Measurements from ENCODE around the gene GRIN2C. TPM values are rescaled to one million over a fixed set of nuclear protein-coding genes. Genes with fewer than 3 reads are reported as not detected.
"Not testable (repeated sequence)": the region's sequence is repeated elsewhere in the genome, so short reads cannot be mapped to it uniquely, and the experiment has no call there.

Gene GRIN2C
- 1.1 TPM in 1 of 2 replicates, not detected in the other for total RNA-seq

DNA sequence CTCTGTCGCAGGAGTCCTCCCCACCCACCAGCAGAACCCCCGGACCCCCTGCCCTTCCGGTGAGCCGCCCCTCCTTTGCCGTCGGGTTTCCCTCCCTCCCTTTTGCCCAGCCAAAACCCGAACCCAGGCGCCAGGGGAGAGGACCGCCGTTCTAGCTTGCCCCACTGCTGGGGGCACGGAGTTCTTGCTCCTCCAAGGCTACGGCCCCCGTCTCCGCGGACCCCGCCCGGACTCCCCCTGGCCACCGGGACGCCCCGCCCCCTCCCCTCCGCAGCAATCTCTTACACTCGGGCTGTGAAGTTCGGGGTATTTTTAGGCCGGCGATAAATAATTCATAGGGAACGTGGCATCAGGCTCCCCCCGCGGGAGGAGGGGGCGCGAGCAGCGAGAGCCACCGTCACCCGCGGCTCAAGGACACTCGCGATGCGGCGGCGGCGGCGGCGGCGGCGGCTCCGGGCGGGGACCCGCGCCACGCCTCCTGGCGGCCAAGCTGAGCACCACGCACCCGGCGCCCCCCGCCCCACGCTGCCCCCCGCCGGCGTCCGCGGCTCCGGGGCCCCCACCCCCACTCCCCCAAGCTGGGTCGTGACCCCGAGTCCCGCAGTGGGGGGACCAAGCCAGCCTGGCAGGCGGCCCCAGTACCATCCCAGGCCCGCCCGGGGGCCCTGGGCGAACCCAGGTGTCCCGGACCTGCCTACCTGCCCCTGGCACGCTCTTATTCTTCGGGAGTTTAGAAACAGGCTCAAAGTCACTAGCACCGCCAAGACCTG, at the start of gene GRIN2C:
Gene GRIN2C, minus strand, starts transcription at position 427 of the 770 bp plus-strand sequence. CDS start 4,793 bp downstream, outside the sequence.
- no peak for DNase-seq (ENCODE audit: extremely low read depth, low read depth, low spot score)

DNA sequence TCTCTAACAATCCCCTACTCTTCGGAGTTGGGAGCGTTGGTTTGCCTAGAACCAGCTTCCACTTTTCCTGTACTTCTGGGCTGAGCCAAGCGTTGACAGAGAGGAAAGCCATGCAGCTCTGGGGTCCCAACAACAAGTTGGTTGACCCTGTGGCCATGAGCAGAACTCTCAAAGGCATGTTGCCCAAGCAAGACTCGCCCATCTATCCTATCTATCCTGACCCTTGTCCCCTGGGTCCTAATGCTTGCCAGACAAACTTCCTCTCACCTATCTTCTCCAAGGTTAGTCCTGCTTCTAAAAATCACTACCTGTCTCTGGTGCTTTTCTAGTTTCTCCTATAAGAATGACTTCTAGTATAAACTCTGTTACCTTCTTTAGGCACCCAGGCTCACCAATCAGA, 49.4 kb upstream of the GRIN2C start:
- not testable (repeated sequence) for DNase-seq (ENCODE audit: extremely low read depth, low read depth, low spot score)

DNA sequence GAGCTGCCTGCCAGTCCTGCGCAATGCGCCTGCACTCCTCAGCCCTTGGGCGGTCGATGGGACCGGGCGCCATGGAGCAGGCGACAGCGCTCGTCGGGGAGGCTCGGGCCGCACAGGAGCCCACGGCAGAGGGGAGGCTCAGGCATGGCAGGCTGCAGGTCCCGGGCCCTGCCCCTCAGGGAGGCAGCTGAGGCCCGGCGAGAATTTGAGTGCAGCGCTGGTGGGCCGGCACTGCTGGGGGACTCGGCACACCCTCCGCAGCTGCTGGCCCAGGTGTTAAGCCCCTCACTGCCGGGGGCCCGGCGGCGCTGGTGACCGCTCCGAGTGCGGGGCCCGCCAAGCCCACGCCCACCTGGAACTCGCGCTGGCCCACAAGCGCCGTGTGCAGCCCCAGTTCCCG, 47.3 kb upstream of the GRIN2C start:
- DNase-seq (ENCODE audit: extremely low read depth, low read depth, low spot score): no peak

DNA sequence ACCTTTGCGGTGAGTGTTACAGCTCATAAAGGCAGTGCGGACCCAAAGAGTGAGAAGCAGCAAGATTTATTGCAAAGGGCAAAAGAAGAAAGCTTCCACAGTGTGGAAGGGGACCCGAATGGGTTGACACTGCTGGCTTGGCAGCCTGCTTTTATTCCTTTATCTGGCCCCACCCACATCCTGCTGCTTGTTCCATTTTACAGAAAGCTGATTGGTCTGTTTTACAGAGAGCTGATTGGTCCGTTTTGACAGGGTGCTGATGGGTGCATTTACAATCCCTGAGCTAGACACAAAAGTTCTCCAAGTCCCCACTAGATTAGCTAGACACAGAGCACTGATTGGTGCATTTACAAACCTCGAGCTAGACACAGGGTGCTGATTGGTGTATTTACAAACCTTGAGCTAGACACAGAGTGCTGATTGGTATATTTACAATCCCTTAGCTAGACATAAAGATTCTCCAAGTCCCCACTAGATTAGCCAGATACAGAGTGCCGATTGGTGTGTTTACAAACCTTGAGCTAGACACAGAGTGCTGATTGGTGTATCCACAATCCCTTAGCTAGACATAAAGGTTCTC, 46.6 kb upstream of the GRIN2C start:
- DNase-seq (ENCODE audit: extremely low read depth, low read depth, low spot score): not testable (repeated sequence)

DNA sequence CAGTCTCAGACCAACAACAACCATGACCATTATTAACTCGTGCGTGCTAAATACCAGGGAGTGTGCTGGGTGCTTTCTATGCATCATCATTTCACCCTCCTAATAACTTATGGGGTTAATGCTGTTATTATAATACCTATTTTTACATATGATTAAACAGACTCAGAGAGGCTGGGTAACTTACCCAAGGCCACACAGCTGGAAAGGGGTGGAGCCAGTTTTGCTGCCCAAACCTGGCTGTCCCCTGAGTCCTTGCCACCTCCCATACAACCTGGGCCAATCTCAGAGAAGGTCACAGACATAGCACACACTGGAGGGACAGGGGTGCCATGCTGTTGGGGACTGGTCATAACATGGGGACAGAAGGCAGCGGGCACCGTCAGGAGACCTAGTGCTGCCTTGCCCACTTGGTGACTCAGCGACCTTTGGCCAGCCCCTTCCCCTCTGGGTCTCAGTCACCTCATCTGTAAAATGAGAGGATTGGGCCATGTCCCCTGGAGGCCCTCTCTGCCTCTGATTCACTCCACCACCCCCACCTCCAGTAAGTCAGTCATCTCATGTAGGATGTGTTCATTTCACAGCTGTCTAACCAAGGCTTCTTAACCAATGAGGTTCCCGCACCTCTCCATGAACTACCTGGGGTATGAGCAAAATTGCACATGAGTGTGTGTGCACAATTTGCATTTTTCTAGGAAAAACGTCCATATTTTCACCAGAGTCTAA, 45.2 kb upstream of the GRIN2C start:
- no peak for DNase-seq (ENCODE audit: extremely low read depth, low read depth, low spot score)

DNA sequence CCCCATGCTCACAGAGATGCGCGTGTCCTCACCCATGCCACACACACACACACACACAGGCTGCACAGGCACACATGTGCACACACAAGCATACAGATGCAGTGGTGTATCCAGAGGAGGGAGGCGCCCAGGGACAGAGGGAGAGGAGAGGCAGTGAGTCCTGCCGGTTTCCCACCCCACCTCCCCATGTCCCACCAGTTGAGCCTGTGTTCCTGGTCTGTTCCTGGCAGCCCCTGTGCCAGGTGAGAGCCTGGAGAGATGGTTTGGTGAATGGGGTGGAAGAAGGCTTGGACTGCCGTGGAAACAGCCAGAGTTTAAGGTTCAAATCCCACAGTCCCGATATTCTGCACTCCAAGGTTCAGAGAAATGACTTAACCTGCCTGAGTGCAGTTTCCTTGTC, 44.0 kb upstream of the GRIN2C start:
- no peak for DNase-seq (ENCODE audit: extremely low read depth, low read depth, low spot score)

DNA sequence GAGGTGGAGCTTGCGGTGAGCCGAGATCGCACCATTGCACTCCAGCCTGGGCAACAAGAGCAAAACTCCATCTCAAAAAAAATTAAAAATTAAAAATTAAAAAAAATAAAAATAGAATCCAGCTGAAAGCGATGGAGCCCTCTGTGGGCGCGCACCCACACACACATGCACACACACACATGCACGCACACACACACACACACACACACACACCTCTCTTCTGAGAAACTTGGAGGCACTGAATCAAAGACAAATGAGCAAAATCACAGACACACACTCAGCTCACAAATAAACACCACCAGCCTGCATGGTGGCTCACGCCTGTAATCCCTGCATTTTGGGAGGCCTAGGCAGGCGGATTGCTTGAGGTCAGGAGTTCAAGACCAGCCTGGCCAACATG, 43.3 kb upstream of the GRIN2C start:
- DNase-seq (ENCODE audit: extremely low read depth, low read depth, low spot score): no peak

DNA sequence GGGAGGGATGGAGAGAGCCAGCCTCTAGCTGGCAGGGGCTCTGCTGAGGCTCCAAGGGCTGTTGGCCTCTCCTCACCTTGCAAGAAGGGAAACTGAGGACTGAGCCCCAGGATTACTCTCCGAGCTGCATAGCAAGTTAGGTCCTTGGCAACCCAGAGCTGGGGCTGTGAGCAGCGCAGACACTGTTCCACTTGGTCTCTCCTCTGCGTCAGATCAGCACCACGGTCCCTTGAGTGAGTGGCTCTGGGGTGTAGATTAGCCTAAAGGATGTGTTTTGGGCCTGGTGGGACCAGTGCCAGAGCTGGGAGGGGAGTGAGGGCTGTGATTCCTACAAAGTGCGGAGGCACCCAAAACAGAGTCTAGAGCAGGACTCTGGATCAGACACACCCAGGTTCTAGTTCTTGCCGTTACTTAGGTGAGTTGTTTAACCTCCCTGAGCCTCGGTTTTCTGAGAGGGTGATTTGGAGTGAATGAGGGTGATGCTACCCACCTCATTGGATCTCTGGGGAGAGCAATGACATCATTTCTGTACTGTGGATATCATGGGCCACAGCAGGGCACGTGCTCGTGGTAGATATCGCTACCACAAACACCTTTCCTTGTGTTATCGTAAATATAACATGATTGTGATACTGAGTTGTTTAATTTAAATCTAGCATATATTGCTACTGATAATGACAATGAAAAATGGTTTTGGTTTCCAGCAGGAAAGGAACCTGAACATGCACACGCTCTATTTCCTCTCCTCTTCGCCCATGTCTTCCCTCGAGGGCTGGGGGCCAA, 41.9 kb upstream of the GRIN2C start:
- no peak for DNase-seq (ENCODE audit: extremely low read depth, low read depth, low spot score)

DNA sequence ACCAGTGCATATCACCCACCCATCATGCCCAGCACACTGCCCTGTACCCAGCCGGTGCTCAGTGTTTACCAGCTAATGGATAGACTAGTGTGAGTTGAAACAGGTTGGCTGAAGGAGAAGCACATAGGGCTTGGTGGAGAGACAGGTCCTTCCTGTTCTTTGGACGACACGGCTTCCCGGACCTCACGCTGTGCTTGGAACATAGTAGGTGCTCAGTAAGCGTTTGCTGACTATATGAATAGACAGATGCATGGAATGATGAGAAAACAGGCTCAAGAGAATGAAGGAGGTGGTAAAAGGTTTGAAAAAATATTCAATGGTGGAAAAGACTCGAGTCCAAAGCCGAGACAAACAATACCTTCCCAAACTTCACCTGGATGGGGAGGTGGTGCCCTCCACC, 40.5 kb upstream of the GRIN2C start:
- DNase-seq (ENCODE audit: extremely low read depth, low read depth, low spot score): no peak

DNA sequence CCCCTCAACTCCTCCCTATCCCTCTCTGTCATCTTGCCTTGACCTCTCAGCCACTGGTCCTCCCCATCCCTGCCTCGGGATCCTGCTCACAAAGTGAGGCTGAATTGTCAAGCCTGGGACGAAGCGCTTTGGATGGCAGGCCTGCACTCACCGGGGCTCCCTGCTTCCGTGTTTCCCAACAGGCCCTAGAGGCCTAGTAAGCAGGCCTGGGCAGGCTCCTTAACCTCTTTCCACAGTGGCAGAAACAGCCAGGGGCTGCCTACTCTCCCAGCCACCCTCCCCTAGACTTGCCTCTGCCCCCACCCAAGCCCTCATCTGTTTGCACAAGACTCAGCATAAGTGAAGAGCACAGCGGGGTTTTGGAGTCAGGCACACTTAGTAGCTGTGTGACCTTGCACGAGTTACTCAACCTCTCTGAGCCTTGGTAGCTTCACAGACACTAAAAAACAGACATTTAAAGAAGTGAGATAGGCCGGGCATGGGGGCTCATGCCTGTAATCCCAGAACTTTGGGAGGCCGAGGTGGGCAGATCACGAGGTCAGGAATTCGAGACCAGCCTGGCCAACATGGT, 38.8 kb upstream of the GRIN2C start:
- no peak for DNase-seq (ENCODE audit: extremely low read depth, low read depth, low spot score)

DNA sequence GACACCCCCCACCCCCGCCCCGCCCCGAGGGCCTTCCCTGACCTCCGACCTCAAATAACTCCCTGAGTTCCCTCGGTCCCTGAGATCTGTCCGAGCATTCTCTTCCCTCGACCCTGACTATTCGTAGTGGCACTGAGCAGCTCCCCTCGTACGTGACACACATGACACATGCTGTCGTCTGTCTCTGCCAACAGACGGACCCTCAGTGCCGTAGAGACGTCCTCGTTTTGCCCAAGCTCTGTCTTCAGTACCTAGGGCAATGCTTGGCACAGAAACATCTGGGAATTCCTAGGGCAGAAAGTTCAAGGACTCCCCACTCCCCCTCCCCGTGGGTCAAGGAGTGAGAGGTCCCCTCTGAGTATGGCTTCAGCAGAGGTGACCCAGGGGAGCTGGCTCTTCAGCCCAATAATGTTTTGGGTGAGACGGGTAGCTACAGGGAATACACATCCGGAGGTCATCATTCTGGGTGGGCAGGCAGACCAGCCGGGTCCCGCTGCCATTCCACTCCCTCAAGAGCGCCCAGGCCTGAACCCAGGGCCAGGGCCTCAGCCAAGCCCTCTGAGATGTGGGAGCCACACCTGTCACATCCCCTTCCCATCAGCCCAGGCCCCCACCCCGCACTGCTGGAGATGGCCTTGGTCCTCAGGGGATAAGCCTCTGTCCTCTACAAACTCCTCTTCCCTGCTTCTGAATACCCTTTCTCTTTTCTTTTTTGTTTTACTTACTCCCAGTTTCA, 34.4 kb upstream of the GRIN2C start:
- DNase-seq (ENCODE audit: extremely low read depth, low read depth, low spot score): no peak

DNA sequence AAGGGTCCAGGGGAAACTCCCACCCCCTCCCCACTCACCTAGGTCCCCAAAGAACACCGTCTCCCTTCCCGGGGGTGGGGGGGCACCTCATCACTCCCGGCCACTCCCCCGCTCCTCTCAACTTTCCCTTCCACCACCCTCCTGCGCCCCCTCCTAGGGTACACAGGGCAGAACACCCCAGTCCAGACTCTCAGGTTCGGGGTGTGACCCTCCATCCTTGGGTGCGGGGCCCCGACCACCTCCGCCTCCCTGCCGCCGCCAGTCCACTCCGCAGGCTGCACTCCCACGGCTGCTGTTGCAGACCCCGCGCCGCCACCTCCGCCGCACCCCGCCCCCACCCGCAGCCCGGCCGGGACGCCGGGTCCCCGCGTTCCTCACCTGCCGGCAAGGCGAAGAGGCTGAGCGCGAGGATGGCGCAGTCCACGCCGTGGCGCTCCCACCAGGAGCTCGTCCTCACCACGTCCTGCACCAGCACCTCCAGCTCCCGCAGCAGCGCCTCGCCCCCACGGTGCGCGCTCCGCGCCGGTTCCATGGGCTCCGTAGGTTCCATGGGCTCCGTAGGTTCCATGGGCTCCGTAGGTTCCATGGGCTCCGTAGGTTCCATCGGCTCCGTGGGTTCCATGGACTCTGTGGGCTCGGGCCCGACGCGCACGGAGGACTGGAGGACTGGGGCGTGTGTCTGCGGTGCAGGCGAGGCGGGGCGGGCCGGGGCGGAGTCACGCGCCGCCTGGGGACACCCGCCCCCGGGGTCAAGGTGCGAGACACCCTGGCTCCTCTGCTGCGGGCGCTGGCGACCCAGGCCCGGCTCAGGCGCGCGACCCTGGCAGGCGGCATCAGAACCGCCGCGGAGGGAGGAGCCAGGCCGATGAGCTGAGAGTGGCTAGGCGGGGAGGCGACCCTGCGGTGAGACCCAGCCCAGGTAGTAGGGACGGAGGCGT, 33.6 kb upstream of the GRIN2C start, which contains the start of gene FADS6:
Gene FADS6, minus strand, starts transcription at position 660 of the 938 bp plus-strand sequence. Its CDS starts 38 bp downstream, at position 622.
- no peak for DNase-seq (ENCODE audit: extremely low read depth, low read depth, low spot score)

DNA sequence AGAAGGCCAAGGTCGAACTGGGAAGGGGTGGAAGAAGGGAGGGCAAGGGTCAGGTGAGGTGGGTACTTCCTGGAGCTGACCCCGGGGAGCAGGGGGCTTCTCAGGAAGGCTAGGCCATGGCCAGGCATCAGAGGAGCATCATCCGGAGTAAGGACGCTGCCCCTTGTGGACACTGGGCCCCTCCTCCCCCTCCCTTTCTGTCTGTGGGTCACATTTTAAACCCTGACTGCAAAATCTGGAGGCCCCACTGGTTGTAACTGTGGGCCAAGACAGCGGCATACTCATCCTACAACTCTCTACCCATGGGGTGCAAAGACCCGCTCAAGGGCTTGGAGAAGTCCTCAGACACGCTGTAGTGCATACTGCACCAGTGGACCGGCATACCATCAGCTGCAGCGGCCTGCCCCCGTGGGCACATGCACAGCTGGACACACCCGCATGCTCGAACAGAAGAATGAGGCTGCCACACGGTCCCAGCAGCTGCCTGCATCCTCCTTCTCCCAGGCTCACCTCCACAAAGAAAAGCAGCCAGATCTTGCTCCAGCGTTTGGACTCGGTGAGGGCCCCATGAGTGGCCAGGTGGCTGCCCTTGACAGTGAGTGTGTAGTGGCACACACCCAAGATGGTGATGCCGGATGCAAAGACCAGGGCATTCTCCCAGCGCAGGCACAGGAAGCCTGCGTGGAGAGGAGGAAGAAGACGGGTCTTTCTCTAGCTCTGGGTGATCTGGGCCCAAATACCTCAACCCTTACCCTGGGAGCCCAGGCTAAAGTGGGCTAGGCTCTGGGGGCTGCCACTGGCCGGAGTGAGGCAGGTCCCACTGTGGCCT, 32.5 kb upstream of the GRIN2C start:
- no peak for DNase-seq (ENCODE audit: extremely low read depth, low read depth, low spot score)

DNA sequence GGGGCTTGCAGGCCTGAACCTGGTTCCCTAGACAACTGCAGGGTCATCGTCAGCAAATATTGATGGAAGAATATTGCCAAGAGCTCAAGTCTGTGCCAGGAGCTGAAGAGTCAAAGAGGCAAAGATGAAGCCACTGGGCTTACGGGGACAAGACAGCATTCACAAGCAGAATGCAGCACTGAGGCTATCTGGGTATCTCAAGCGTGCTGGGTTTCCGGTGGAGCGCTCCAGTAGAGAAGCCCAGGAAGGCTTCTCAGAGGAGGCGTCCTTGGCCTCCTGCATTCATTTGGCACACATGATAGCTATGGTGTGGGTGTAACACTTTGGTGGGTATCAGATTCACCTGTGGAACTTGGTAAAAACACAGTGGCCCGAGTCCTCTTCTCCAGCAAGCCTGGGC, 30.9 kb upstream of the GRIN2C start:
- no peak for DNase-seq (ENCODE audit: extremely low read depth, low read depth, low spot score)

DNA sequence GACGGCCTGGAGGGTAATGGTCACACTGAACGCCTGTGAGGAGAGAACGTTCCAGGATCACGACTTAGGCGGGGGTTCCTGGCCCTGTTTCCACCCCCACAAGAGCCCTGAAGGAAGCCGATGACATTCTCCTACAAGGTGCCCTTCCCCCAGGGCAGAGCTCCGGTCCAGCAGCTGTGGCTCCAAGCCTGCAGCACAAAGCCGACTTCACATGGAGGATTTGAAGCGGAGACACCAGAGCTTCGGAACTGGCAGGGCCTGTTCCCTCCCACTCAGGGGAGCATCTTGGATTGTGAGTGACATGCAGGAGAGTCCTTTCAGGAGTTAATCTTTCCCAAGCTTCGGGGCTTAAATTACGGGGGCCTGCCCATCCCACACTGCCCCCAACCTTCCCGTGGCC, 28.8 kb upstream of the GRIN2C start:
- DNase-seq (ENCODE audit: extremely low read depth, low read depth, low spot score): no peak

DNA sequence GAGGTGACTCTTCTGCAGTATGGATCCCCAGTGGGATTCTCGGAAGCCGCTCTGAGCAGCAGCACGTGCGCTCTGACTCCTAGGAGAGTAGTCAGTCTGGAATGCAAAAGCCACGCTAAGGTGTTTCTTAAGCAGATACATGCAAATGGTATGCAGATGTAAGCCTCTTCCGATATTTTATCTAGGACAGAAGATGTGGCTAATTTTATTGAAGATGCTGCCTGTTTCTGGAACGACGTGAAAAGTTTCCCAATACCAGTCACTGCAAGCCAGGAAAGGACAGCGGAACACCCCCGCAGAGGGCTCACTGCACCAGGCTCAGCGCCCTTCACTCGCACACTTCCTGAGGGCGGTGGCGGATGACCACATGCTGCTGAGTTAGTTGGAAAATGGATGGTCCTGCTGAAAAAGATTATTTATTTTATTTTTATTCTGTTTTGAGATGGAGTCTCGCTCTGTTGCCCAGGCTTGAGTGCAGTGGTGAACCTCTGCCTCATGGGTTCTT, 23.6 kb upstream of the GRIN2C start:
- no peak for DNase-seq (ENCODE audit: extremely low read depth, low read depth, low spot score)

DNA sequence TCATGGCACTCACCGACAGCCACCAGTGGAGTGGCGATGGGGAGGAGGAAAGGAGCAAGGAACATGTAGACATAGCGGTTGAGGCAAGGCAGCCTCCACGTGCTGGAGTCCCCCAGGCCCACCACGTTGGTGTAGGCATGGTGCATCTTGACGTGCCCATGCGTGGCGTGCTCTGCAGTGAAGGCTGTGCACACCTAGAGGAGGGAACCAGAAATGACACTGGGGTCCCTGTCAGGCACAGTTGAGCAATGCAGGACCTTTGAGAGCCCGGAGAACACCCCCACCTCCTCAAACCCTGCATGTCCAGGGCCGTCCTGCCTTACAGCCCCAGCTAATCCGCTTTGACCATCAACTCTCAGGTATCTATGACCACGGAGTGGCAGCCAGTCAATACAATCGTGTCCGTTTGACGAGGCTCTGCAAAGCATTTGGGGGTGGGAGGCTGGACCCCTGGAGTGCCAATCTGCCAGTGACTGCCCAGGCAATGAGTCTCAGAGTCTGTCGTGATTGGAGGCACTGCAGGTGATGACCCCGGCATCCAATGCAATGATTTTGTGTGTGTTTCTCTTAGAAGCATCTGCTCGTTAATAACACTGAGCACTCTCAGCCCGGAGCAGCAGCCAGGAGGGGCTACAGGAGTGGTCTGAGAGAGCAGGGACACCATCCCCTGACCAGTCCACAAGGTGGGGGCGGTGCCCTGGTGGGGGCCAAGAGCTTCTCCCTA, 23.0 kb upstream of the GRIN2C start:
- no peak for DNase-seq (ENCODE audit: extremely low read depth, low read depth, low spot score)
